Mammary epithelial cell (primary cell): ENCODE results near the gene CLDND1.

Experiments
- CTCF ChIP-seq, 2 donors: IDR thresholded peaks in 1 of 2; conservative IDR thresholded peaks in 1 of 2; 2 replicates each; pipeline ENCODE4 v1.5.1; 2011 to 2012; ENCODE audit warnings: inconsistent platforms in 2 of 2, low read length in 2 of 2, mild to moderate bottlenecking in 2 of 2, control low read depth in 1 of 2, low read depth in 1 of 2; ENCODE audit not compliant: insufficient read depth in 1 of 2; ENCODE audit errors: extremely low read depth in 1 of 2
- EZH2 ChIP-seq: IDR thresholded peaks from 2 replicates; pipeline ENCODE4 v1.6.1; 2012; ENCODE audit warnings: low read length, inconsistent platforms, borderline replicate concordance

- TF ChIP-seq CTCF (conservative IDR thresholded peaks at IDR 0.05 in 1 of 2, IDR thresholded peaks at IDR 0.05 in 1 of 2; ENCODE audit: extremely low read depth in 1 of 2, insufficient read depth in 1 of 2, low read depth in 1 of 2, low read length in 2 of 2) (no peak), EZH2 (no peak)
Observed at GRCh38 chr3:98530676-98531075, 8.0 kb upstream of the CLDND1 start.
